ENCODE results near the gene RASAL2.
"Not testable (repeated sequence)": the region's sequence is repeated elsewhere in the genome, so short reads cannot be mapped to it uniquely, and the experiment has no call there.

Gene RASAL2

DNA sequence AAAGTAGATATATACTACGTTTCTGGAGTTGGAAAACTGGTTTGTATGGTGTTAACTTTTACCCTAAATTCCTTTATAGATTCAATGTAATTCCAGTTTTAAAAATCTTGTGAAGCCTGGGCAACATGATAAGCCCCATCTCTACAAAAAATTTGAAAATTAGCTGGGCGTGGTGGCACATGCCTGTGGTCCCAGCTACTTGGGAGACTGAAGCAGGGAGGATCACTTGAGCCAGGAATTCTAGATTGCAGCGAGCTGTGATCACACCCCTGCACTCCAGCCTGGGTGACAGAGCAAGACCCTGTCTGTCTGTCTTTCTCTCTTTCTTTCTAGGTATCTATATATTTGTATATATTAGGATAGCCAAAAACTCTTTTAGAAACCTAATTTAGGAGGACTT, 260.9 kb downstream of the RASAL2 start:
- DNase-seq, result no peak

DNA sequence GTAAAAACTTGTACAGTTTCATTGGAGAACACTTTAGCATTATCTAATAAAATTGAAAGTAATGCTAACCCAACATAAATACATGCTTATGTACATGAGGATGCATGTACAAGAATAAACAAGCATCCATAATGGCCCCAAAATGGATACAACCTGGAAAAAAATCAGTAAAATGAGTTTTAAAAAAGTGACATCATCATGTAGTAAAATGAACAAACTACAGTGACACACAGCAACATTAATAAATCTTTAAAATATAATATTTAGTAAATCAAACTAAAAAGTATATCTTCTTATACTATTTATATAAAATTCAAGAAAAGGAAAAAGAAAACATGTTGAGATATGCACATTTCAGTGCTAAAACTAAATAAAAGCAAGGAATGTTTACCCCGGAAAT, 262.4 kb downstream of the RASAL2 start:
- DNase-seq, result no peak

GRCh38 chr1:178358456-178358855, 264.6 kb downstream of the RASAL2 start:
- no peak for DNase-seq

GRCh38 chr1:178360421-178360820, 266.5 kb downstream of the RASAL2 start:
- no peak for DNase-seq

DNA sequence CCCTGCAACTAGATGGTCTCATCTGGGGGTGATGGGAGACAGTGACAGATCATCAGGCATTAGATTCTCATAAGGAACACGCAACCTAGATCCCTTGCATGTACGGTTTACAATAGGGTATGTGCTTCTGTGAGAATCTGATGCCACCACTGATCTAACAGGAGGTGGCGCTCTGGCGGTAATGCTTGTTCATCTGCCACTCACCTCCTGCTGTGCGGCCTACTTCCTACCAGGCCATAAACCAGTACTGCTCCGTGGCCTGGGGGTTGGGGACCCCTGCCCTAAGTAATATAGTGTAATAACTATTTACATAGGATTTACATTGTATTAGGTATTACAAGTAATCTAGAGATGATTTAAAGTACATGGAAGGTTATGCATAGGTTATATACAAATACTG, 267.9 kb downstream of the RASAL2 start:
- DNase-seq, result no peak

- DNase-seq, result no peak
Observed at GRCh38 chr1:178362747-178363146, 268.8 kb downstream of the RASAL2 start.

GRCh38 chr1:178364782-178365181, 270.9 kb downstream of the RASAL2 start:
- DNase-seq, result no peak

- no peak for DNase-seq
Observed at GRCh38 chr1:178367151-178367550, 273.2 kb downstream of the RASAL2 start.

GRCh38 chr1:178368208-178368607, 274.3 kb downstream of the RASAL2 start:
- DNase-seq, result no peak

- DNase-seq, result no peak
Observed at GRCh38 chr1:178371235-178371634, 277.3 kb downstream of the RASAL2 start.

DNA sequence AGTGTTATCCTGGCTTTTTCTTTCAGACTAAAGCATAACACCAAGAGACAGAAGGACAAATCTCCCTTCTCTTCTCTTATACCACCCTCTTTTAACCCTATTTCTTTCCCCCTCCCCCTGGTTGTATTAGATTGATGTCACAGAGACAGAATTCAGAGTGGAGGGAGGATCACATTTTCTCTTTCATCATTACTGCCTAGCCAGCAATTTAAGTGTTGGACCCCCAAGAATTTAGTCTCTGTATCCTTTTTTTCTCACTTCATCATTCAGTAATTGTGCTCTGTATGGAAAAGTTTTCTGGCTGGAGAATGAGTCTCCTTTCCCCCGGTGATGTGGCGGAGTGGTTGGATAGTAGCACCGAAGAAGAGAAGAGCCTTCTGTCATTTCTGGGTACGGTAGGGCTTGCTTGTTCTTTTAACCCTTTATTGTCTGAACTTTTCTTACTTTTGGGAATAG, 278.1 kb downstream of the RASAL2 start:
- no peak for DNase-seq

DNA sequence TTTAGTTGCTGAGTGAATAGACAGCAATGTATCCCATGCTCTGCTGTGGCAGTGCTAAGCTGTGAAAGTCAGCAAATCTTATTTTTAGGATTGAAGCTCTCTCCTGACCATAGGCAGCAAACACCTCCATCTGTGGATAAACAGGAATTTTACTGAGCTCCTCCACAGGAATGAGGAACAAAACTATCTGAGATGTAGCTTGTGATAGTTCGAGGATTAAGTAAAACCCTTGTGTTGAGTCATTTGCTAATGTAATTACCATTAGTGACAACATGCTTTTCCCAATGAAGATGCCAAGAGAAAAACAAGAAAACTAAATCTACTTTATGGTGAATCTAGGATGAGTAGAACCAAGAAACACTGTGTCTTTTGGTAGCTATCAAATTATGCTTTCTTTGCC, 280.1 kb downstream of the RASAL2 start:
- no peak for DNase-seq

- no peak for DNase-seq
Observed at GRCh38 chr1:178376008-178376407, 282.1 kb downstream of the RASAL2 start.

- no peak for DNase-seq
Observed at GRCh38 chr1:178379807-178380206, 285.9 kb downstream of the RASAL2 start.

DNA sequence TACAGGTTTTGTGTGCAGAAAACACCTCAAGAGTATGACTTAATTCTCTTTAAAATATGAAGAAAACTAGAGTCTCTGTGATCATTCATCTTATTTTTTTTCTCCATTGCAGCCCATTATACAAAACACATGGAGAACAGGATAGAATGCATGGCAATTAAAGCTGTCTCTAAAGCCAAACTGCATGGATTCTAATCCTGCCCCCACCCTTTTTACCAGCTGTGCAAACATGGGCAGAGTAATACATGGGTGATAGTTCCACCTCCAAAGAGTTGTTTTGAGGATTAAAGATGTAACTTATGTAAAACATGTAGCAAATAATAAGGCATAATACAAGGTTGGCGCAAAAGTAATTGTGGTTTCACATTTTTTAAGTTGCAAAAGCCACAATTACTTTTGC, 288.5 kb downstream of the RASAL2 start:
- no peak for DNase-seq

DNA sequence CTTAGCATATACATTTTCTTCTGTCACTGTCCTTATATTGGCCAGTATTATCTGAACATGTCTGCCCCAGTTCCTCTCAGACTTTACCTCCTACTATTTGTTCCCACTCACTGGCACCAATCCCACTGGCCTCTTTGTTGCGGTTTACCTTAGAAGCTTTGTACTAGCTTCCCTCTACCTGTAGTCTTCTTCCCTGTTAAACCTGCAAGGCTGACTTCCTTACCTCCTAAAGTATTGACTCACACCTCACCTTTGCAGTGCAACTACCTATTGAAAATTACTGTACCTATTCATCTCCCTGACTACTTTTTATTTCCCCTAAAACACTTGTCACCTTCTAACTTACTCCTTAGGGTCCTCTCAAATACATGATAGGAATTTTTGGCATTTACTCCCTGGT, 291.8 kb downstream of the RASAL2 start:
- DNase-seq, result no peak

DNA sequence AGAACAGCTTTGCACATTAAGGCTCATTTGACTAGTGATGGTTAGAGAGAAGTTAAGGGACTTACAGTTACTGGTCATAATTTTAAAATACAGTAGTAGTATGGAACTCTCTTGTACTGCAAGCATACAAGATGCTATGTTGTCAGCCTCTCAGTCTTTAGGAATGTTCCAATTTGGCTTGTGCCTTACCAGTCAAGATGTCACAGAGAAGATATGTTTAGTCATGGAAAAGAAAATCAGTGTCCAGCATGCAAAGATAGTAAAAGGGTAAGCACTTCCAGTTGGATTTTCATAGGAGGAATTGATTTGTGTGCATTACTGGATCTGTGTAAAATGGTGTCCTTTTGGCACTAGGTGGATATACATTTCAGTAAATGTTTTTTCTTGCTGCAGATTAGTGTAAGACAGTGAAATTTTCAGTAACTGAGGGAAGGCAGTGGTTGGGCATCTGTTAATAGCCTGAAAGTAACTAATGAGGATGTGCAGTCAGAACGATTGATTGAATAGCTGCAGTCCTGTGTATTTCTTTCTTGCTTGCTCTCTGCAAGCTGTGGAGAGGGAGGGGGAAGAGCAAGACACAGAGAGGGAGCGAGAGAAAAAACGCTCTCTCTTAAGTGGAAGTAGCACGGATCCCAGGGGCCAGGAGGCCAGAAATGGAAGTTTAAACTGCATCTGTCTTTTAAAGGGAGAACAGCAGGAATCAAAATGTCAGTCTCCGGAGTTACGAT, 294.7 kb downstream of the RASAL2 start:
- DNase-seq, result no peak

- no peak for DNase-seq
Observed at GRCh38 chr1:178389441-178389840, 295.5 kb downstream of the RASAL2 start.

DNA sequence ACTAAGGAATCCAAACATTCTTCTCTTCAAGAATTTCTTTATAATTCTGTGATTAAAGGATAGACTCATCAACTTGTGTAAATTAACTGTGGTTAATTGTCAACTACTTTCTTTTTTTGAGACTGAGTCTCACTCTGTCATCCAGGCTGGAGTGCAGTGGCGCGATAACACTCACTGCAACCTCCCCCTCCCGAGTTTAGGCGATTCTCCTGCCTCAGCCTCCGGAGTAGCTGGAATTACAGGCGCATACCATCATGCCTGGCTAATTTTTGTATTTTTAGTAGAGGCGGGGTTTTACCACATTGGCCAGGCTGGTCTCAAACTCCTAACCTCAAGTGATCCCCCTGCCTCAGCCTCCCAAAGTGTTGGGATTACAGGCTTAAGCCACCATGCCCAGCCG, 296.4 kb downstream of the RASAL2 start:
- DNase-seq, result not testable (repeated sequence)

DNA sequence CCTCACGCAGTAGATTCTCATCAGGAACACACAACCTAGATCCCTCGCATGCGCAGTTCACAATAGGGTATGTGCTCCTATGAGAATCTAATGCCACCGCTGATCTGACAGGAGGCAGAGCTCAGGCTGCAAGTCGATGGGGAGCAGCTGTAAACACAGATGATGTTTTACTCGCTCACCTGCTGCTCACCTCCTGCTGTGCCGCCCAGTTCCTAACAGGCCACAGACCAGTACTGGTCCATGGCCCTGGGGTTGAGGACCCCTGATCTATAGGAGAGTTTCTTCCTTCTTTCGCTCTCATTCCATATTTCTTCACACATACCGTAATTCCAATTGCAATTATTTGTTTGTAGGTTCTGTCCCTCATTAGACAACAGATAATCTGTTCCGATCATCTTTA, 299.5 kb downstream of the RASAL2 start:
- DNase-seq, result no peak

GRCh38 chr1:178396789-178397188, 302.9 kb downstream of the RASAL2 start:
- DNase-seq, result no peak

DNA sequence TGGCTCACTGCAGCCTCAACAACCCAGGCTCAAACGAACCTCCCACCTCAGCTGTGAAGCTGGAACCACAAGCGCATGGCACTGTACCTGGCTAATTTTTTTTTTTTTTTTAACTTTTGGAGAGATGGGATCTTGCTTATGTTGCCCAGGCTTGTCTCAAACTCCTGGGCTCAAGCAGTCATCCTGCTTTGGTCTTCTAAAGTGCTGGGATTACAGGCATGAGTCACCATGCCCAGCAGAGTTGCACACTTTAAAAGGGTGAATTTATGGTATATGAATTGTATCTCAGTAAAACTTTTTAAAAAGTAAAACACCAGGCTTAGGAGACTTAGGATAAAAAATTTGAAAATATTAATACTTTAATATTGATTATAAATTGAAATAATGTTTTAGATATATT, 303.8 kb downstream of the RASAL2 start:
- no peak for DNase-seq

DNA sequence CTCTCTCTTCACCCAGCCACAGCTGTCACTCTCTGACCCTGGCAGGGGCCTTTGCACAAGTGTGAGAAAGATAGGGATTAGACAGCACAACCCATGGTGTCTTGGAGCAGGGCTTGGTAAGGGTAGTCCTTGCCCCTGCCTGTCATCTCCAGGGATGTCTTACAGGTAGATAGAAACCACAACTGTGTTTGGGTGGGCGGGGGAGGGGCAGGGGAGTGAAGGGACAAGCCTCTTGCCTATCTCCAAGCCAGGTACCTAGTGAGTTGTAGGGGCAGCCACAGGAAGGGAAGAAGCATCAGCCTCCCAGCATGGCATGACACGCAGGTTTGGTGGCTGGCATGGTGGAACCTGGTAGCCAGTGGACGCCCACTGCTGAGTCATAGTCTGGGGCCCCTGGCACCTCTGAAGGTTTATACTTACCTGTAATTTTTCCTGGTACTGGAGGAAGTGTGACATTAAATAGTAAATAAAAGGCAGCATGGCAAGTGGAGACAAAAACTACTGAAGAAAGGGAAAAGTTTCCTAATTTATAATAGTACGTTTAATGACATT, 305.3 kb downstream of the RASAL2 start:
- no peak for DNase-seq

- no peak for DNase-seq
Observed at GRCh38 chr1:178405137-178405536, 311.2 kb downstream of the RASAL2 start.

- DNase-seq, result no peak
Observed at GRCh38 chr1:178407215-178407614, 313.3 kb downstream of the RASAL2 start.
